SHP77 (cell line): ENCODE measurements around the gene MEGF6.

ENCODE experiments used
- DNase-seq, 2 experiments: peaks; one replicate each; lab custom pipeline; 2025; lab: John Stamatoyannopoulos, UW

MEGF6 gene

DNA sequence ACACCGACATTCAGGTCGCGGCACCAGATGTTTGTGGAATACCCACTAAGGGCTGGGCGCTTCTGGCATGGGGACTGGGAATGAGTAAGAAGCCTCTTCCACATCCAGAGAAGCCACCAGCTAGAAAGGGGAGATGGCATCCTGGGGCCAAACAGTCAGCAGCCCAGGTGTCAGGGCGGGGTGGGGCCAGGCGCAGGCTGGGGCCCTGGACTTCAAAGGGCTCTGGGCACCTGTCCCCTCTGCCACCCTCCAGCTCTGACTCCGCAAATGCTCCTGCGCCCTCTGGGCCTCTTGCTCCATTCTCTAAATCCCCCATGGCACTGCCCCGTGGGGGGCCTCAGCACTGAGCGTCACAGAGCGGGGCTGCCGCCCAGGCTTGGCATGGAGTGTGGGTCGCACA, 70.4 kb downstream of the MEGF6 start:
- DNase-seq = no peak

DNA sequence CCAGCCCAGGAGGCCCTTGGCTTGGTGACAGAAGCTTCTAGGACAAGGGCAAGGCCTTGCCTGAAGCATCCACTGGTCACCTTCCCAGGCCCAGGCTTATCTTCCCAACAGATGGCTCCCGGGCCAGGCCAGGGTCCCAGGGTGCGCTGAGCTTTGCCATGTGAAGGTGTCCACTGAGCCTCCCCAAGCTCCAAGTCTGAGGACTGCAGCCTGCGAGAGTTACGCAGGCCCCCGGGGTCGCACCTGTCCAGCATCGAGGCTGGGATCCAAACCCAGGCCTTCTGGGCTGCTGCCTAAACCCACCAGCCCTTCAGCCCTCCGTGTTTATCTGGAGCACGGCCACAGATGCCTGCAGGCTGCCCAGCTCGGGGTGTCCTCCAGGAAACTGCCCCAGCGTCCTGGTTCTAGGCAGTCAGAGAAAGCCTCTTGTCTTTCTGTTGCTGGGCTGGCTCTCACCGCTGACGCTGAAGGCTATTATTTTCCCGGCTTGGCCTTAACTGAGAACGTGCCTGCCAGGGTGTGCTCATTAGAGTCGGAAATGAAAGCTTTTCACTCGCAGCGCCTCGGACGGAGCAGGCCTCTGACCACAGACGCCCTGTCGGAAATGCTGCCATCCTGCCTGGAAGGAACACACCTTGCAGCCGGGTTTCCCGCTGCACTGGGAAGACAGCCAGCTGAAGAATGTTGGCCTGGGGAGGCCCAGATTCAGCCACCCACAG, 71.4 kb downstream of the MEGF6 start:
- no peak for DNase-seq

DNA sequence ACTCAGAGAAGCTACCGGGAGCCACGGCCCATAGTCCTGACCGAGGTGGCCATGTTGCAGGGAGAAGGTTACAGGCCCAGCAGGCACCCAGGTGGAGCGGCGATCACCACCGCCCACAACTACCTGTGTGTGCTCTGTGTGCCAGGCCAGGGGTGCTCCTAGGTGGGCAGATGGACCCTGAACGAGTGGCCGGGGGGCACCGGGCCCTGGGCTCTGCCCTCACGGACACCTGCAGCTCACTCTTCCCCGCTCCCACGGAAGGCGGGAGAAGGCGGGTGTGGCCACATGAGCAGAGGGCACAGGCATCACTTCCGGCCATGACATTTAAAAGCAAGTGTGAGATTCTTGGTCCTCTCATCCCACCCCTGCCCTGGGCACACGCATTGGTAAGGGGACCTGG, 73.9 kb downstream of the MEGF6 start:
- no peak for DNase-seq

DNA sequence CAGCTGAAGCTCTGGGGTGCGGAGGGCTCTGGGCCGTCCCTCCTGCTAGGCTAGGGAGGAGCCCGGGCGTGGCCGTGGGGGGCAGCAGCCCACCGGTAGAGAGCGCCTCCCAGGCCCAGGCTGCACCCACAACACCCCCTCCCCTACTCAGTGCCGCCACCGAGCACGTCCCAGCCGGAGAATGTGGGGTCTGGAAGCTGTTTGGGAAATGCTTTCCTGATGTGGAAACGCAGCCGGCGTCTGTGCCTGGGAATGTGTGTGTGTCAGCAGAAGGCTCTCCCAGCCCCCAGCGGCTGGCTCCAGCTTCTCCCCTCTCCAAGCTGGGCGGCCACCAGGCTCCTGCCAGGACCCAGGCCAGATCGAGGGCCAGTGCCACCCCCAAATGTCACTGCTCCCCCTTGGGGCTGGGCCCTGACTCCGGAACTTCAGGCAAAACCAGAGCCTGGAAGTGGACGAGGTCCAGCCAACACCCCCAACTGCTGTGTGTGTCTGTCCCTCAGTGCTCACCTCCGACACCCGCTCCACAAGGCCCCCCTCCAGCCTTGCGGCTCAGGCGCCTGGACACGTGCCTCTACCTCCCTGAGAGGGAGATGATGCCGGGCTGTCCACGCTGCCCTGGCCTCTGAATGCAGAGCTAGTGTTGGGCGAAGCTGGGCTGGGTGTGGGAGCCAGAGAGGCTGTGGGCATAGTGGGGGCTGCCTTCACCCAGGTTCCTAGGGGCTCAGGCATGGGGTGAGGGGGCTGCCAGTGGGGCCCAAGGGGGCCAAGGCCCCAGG, 74.7 kb downstream of the MEGF6 start:
- DNase-seq = no peak

DNA sequence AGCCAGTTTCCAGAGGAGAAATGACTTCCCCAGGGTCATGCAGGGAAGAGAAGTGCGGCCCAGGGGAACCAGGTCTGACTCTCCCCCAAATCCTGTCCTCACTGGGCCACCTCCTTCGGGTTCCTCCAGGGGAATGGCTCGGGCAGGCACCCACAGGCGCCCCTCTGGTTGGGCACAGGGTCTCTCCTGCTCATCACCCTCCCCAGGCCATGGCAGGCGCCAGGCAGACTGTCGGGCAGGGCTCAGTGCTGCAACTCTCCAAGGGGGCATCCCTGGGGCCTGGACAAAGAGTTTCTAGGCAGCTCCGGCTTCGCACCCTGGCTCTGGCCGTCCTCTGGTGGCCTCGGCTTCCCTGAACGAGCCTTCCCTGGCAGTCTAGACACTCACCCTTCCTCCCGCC, 75.6 kb downstream of the MEGF6 start:
- DNase-seq = no peak

DNA sequence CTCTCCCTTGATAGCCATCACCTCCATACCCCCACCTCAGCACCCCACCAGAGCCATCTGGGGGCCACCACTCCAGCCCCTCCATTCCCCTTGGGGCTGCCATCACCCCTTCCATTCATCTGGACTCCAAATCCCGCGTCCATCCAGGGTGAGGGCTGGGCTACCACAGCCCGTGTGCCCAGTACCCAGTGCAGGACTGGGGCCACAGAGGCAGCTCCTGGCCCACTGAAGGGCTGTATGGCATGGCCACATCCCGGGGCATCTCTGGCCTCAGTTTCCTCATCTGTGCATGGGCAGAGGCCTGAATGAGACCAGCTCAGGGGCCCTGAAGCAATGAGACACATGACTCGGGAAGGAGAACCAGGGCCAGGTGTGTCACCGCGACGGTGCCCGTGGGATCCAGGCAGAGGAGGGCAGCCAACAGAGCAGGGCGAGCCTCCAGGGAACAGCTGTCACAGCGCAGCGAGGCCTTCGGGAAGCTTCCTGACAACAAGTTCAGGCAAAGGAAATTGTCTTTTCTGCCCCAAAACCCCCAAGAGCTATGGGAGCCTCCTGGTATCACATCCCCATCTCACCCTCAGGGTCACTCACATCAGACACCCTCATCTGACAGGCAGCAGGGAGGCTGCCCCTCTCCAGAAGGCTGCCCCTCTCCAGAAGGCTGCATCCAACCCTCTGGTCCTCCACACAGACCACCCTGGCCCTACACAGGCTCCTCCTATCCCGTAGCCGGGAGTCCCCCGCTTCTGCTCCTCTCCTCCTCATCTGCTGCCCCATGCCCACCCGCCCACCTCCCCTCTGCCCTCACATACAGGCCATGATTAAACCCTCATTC, 76.3 kb downstream of the MEGF6 start:
- no peak for DNase-seq

DNA sequence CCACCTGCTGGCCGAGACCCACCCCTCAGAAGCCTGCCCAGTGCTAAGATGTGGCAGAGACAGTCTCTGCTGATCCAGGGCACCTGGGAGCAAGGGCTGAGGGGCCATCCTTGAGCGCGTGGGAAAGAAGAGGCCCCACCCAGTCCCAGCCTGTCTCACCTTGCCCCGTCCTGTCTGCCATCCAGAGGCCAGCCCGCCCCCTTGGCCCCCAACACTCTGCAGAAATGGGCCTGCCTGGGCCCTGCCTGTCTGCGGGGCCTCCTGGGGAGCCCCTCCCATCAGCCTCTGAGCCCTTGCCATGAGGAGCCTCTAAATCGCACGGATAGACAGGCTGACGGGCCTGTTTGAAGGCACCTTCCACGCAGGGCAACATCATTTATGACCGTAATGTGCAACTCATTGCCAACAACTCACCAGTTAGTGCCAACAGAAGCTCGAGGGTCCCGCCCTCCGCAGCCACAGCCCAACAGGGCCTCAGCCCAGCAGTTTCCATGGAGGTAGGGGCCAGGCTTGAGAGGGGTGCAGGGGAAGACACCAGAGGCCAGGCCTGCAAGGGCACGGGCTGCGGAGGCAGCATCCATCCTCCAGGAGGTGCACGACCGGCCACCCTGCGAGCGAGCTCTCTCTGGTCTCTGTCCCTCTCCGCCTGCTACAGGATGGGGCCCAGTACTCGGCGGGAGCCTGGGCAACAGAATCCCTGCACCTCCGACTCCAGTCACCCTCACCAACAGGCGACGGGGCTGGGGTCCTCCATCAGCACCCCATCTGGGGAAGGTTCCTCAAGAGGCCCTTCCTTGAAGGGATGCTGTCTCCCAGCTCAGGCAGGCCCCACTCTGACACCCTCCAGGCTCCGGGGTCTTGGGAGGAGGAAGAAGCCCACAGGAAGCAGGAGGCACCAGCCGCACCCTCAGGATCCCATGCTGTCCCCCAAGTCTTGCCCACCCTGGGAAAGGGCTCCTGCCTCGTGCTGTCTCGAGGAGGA, 78.0 kb downstream of the MEGF6 start:
- DNase-seq = no peak

DNA sequence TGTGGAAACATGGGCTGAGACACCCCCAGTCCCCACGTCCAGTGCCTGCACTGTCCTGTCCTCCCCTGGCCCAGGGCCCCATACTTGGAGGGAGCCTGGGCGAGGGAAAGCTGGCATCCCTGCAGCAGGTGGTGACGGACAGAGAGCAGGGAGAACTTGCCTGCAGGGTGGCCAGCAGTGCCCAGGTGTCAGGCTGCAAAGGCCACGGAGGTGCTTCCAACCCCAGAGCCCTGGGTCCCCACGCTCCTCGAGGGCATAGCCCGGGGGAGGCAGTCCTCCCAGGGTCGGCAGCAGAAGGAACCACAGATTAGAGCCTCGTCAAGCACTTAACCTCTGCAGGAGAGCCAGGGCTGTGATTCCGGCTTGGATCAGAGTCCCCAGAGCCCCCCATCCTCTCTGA, 79.4 kb downstream of the MEGF6 start:
- no peak for DNase-seq

DNA sequence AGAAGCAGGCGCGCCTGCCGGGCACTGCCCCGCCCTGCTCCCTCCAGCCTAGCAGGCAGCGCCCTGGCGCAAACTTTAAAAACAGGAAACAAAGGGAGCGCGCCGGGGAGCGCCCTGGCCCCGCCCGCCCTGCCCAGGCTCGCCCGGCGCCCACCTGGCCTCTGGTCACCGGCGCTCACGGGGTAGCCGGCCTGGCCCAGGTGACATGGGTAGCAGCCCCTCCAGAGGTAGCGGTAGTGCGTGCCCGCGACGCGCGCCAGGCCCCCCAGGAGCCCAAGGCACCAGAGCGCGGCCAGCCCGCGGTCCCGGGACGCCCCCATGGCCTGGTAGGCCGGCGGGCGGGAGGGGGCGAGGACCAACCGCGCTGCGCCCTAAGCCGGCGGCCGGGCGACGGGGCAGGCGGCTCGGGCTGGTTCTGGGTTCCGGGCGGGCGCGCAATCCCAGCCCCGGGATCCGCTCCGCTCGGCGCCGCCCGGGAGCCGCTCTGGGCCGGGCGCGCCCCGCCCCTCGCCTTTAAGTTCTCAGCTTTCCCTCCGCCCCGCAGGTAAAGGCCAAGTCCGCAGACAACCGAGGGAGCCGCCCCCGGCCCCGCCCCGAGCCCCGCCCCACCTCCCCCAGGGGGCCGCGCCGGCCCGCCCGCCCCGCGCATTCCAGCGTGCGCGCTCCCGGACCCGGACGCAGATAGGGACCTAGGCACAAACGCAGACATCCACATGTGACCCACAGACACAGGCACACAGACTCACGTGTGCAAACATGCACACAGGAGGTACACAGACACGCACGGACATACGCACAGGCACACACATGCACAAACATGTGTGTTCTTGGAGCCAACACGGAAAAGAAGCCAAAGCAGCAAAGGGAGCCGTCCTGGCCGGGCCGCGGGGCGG, 80.1 kb downstream of the MEGF6 start:
- no peak for DNase-seq

DNA sequence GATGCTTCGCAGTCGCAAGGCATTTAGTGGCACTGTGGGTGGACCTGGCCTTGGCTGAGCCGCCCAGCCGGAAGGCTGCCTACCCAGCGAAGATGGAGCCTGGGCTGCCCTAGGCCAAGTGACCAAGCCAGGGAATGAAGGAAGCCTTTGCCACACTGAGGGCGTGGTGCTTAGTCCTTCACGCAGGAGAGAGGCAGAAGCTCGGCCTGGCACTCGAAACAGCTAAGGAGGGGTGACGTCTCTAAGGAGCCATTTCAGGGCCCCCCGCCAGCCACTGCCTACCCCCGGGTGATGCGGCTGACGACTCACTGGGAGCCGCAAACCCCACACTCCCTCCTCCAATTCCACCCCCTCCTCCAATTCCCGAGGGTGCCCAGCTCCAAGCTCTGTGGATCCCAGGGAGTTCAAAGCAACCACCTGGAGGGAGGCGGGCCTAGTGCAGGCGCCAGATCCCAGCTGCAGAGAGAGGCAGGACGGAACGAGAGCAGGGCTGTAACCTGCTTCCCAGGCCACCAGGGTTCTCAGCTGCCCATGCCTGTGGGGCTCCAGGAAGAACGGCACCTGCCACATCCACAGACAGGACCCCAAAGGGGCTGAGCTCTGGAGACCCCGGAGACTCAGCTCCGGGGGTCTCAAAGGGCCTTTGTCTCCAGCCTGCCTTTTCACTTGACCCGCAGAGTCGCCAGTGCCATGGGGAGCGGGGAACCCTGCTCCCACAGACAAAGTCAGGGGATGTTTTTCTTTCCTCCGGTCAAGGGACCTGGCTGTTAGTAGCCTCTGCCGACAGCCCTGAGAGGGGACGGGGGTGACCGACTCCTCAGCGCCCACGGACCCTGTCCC, 81.0 kb downstream of the MEGF6 start:
- DNase-seq = no peak

DNA sequence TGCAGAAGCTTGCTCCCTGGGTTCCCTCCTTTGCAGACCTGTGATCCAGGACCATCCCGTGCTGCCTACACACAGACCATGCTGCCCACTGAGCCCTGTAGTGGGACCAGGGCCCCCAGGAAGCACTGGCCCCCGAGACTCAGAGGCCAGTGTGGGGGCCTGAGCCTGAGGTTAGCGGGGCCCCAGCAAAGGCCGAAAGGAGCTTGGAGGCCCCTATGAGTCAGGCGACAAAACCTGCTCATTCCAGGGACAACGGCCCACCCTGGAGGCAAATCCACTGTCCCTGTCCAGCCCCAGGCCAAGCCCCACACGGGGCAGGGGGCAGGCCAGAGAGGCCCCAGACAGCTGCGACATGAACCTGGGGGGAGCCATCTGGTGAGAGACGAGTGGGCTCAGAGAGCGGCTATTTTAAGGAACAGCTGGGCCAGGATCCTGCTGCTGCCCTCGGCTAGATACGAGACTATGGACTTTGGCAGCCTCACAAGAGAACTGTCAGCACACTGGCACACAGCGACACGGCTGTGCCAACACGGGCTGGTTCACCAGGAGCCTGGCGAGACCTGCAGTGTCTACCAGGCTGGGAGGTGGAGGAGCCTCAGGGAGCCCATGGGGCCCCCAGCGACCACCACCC, 82.1 kb downstream of the MEGF6 start:
- DNase-seq = no peak

DNA sequence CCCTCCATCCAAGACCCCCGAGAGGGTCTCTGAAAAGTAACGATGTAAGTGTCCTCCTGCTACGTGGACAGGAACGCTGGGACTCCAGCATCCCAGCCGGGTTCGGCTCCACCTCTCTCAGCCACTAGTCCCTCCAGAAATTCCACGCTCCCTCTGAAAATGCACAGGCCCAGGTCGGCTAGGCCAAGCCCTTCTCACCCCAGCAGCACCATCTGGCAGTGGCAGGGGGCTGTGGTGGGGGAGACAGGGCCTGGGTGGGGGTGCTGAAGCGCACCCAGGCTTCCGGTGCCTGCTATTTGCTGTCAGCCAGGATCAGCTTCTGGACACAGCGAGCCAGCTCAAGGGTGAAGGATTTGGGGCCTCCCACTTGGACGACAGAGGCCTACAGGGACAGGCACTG, 83.5 kb downstream of the MEGF6 start:
- no peak for DNase-seq

DNA sequence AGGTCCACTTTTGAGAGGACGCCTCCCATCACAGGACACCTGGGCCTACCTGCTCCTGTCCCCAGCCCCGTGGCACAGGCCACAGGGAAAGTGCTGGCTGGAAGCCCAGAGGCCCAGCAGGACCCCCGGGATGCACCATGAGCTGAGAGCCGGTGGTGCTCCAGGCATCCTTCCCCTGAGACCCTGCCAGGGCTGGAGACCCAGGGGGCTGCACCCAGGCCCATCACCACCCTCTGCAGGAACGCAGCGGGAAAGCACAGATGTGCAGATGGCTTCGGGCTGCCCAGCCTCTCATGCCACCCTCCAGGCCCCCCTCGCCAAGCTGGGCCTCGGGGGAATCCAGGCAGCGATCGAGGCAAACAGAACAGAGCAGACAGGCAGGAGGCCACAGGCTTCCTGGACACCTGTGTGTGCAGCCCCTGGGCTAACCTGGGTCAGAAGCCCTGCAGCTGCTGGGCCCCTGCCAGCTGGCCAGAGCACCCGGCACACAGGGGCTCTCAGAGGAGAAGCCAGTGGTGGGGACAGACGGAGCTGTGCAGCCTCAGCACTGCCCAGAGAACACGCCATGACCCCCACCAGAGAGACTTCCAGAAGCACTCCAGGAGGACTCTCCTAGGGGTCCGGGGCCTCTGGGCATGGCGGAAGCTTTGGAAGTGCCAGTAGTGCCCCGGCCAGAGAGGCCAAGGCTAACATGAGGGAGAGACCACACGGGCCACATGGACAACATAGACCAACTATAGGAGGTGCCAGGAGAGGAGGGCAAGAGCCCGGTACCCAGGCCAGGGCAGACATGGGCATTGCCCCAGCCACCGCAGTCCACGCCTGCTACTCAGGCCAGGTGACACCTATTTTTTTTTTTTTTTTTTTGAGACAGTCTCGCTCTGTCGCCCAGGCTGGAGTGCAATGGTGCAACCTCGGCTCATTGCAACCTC, 85.5 kb downstream of the MEGF6 start:
- DNase-seq = no peak

DNA sequence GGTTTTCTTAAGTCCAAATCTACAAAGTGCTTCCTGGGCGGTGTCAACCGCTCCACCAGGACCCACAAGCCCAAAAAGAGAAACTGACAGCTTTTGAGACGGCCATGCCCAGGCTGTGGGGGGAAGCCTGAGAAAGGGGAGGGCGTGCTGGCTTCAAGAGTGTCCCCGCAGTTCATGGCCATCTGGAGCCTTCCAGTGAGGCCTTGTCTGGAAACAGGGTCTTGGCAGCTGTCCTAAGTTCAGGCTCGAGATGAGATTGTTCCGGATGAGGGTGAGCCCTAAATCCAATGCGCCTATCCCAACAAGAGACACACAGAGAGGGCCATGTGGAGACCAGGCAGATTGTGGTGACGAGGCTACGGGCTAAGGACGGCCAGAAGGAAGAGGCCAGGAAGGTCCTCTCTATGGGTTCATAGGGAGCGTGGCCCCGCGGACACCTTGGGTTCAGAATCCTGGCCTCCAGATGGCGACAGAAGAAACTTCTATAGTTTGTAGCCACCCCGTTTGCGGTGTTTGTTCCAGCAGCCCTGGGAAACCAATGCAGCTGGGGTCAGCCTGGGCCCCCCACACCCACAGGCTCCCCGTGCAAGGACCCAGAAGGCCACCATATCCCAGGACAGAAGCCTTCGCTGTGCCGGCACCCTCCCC, 86.6 kb downstream of the MEGF6 start:
- no peak for DNase-seq

DNA sequence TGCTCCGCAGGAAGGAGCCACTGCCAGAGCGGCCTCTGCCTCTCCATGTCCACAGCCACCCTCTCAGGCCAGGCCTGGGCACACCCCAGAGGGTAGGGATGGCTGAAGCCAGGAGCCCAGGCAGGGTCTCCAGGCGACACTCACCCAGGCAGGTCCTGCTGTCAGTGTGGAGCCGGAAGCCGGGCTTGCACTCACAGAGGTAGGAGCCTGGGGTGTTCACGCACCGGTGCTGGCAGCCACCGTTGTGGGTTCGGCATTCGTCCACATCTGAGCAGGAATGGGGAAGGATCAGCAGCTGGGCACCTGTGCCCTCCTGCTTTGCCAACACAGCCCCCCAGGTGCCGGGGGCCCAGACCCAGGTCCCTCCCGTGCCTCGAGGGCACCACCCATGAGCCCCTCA, 87.3 kb downstream of the MEGF6 start:
- DNase-seq = no peak

DNA sequence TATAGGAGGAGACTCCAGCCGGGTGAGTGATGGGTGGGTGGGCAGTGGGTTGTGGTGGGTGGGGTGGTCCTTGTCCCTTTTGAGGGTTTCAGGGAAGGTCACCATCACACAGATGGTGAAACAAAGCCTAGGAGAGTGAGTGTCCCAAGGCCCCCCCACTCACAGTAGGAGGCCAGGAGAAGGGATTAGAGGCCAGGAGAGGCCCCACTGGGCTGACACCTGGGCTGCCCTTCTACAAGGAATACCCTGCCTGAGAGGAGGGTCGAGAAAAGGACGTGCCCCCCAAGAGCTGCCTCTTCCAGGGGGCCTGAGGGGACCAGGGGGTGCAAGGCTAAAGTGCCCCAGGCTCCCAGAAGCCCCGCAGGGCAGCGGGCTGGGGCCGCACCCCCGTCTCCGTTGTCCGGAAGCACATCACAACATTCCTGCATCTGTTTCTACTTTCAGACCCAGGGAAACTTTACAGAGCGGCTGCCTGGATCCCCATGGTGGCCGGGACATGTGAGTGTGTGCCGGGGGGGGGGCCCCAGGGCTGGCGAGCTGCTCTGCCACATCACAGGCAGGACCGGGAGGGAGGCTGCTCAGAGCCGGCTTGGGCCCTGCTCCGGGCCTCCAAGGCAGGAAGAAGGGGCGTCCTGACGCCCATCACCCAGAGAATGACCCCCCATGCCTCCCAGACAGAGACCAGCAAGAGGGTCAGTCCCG, 88.6 kb downstream of the MEGF6 start:
- DNase-seq = no peak

DNA sequence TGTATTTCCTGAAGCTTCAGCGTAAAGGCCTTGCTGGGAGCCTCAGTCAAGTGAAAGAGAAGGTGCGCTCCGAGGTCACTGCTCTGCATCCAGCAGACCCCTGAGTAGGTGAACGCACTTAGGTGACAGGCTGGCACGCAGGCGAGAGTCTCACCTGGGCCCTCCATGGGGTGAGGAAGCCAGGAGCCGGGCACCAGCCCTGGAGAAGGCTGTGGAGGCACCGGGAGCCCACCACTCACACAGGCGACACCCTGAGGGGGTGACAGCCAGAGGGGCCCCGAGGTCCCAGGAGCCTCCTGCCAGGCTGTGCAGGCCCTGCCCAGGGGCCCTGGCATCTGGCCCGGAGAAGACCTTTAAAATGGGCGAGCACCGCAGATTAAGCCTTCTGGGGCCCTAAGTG, 89.2 kb downstream of the MEGF6 start:
- no peak for DNase-seq
